Endometrial microvascular endothelial cells (primary cell): ENCODE measurements around the gene LSS. TPM values are rescaled to one million over a fixed set of nuclear protein-coding genes. Genes with fewer than 3 reads are reported as not detected.
"Not testable (repeated sequence)": the region's sequence is repeated elsewhere in the genome, so short reads cannot be mapped to it uniquely, and the experiment has no call there.

Source experiments
- in situ Hi-C: cut with HindIII; loops from 2 replicates; pipeline ENCODE4 v1.10.0; 2017; ENCODE audit warnings: low sequenced_read_pairs, low pct_unique_long_range_greater_than_20kb; ENCODE audit errors: inconsistent ontology term
- total RNA-seq: library from RNA; depleted of rRNA; stranded (reverse); fragments of >200 nt; gene quantifications from one replicate; pipeline ENCODE4 v1.2.3, GENCODE V29; 2015; ENCODE audit errors: inconsistent ontology term

Gene LSS
- total RNA-seq, 1 donor from 2014 or later: 57.2 TPM

DNA sequence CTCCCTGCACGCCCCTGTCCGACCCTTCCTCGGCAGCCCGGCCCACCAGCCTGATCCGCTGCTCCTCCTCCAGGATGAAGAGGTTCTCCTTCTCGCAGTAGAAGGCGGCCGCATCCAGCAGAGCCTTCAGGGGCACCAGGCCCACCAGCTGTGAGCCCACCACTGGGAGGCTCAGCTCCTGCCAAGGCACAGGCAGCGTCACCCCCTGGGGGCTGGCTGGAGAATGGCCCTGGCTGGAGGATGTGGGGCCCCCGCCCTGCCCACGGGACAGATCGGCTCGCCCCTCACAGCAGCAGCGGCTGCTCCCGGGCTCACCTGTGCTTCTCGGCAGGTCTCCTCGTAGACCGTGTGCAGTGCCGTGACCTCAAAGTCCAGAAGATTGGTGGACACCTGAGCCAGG lies 78.5 kb downstream of the LSS start:
- in situ Hi-C loops: no loop called here

DNA sequence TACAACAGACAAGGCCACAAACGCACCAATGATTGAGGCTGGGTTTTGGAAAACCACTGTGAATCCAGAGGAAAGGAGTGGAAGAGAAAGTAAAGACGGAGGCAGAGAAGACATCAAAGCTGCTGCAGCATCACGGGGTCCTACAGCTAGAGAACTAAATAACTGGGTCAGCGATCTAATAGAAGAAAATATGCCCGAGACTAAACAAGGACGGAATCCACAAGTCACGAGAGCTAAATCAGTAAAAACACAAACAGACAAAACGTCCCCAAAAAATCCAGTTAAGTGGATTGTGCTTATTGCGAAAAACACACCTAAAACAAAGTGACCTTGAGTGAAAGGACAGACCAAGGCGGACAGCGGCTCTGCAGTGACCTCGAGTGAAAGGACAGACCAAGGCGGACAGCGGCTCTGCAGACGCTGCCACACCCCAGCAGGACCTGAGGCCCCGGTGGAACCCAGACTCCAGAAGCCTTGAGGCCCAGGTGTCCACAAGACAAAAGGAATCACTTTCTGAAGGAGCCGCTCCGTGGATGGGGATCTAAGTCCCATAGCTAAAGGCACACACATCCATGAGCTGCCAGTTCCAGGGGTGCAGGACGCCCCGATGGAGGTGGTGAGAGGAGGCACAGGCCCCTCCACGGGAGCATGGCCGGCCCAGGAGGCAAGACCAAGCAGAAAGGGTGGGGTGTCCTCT lies 79.2 kb downstream of the LSS start:
- in situ Hi-C loops: no loop called here

GRCh38 chr21:46148106-46148505 lies 80.5 kb downstream of the LSS start:
- in situ Hi-C loops: no loop called here

- in situ Hi-C loops: not testable (repeated sequence)
Observed at GRCh38 chr21:46147429-46147828, 81.1 kb downstream of the LSS start.

GRCh38 chr21:46146856-46147255 lies 81.7 kb downstream of the LSS start:
- in situ Hi-C loops: no loop called here

DNA sequence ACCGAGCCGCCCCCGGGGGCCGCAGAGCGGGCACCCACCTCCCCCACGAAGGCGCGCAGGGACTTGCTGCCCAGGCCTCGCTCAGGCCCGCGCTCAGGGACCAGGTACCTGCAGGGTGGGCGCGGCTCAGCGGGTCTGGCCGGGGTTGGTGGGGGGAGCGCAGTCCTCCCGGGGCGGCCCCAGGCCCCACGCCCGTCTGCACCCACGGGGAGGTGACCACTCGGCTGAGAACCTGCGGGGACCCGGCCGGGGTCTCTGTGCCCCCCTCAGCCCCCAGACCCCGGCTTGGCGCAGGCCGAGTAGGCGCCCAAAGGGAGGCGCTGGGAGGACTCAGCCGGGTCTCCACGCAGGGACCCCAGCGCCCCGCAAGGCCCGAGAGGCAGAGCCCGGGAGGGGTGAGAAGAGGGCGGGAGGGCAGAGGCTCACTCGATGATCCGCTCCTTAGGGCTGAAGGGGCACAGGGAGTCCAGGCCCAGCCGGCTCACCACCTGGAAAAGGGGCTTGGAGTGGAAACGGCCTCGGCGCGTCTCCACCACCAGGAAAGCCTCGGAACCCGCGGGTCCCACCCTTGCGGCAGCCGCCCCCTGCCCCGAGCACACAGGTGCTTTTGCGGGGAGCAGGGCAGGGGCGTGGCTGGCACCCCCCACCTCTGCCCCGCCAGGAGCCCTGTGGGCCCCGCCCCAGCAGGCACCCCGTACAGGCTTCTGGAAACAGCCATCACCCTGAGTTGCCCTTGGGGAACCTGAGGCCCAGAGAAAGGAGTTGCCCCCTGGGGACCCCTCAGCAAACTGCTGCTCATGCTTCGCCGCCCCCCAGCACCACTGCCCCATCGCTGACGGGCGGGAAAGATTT lies 82.5 kb downstream of the LSS start:
- in situ Hi-C loops: no loop called here

GRCh38 chr21:46145159-46145839 lies 83.3 kb downstream of the LSS start:
- in situ Hi-C loops: no loop called here

DNA sequence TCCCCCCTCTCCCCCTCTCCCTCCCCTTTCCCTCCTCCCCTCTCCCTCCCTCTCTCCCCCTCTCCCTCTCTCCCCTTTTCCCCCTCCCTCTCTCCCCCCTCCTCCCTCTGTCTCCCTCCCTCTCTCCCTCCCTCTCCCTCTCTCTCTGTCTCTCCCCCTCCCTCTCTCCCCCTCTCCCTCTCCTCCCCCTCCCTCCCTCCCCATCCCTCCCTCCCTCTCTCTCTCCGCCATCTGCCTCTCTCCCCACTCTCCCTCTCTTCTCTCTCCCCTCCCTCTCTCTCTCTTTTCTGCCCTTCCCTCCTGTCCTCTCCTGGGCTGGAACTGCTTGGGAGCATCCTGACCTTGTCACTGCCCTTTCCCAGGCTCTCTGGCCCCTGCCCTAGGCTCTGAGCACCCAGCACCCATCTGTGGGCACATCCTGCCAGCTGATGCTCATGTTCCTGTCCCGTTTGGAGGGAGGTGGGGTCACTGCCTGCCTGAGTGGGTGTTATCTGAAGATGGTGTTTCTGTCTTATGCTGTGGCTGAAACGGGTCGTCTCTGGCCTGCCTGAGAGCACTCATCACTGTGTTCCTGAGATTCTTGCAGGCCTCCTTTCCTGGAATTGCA lies 84.0 kb downstream of the LSS start:
- in situ Hi-C loops: no loop called here

GRCh38 chr21:46142582-46143473 lies 85.7 kb downstream of the LSS start:
- in situ Hi-C loops: no loop called here

GRCh38 chr21:46141767-46142581 lies 86.6 kb downstream of the LSS start:
- in situ Hi-C loops: no loop called here

- in situ Hi-C loops: not testable (repeated sequence)
Observed at GRCh38 chr21:46140352-46141003, 88.1 kb downstream of the LSS start.

- in situ Hi-C loops: no loop called here
Observed at GRCh38 chr21:46139686-46140085, 88.9 kb downstream of the LSS start.

- in situ Hi-C loops: no loop called here
Observed at GRCh38 chr21:46138383-46138970, 90.1 kb downstream of the LSS start.
